SU-DHL-6 (cell line): ENCODE data around the gene FBXL20.

Experiments used
- H2AFZ ChIP-seq: fragments of 200-600 bp; sonication (generic); 2 replicates; pipeline ENCODE4 v1.6.1; 2014; ENCODE audit warnings: low read depth, mild to moderate bottlenecking, moderate library complexity, mixed read lengths, antibody characterized with exemption, low read length; ENCODE audit not compliant: severe bottlenecking
- H3F3A ChIP-seq: fragments of 200-600 bp; shearing (Covaris generic); 2 replicates; pipeline ENCODE4 v1.6.0; 2016; ENCODE audit warnings: antibody characterized with exemption, mild to moderate bottlenecking; ENCODE audit not compliant: insufficient read depth
- H3K27ac ChIP-seq: fragments of 200-600 bp; sonication (generic); 2 replicates; pipeline ENCODE4 v1.5.1; 2016; ENCODE audit warnings: low read depth, mild to moderate bottlenecking, low read length, moderate library complexity, mixed read lengths
- H3K27me3 ChIP-seq: fragments of 200-600 bp; sonication (generic), shearing (Covaris generic); 2 replicates; pipeline ENCODE4 v1.6.0; 2014; ENCODE audit warnings: mild to moderate bottlenecking, low read length
- H3K36me3 ChIP-seq: fragments of 200-600 bp; sonication (generic); 2 replicates; pipeline ENCODE4 v1.6.1; 2014; ENCODE audit warnings: mild to moderate bottlenecking, low read length, mixed read lengths
- H3K4me2 ChIP-seq: fragments of 300-600, 200-600 bp; shearing (Covaris generic), sonication (generic); 2 replicates; pipeline ENCODE4 v1.6.0; 2014; ENCODE audit warnings: low read length, low read depth, mild to moderate bottlenecking; ENCODE audit not compliant: poor library complexity, severe bottlenecking
- H3K4me3 ChIP-seq: fragments of 200-600 bp; sonication (generic); 2 replicates; pipeline ENCODE4 v1.5.1; 2014; ENCODE audit warnings: antibody characterized with exemption, low read length, mild to moderate bottlenecking, mixed read lengths; ENCODE audit not compliant: insufficient read depth, poor library complexity, severe bottlenecking
- H3K79me2 ChIP-seq: fragments of 200-600 bp; sonication (generic); 2 replicates; pipeline ENCODE4 v1.6.1; 2014; ENCODE audit warnings: mild to moderate bottlenecking, low read length, moderate library complexity; ENCODE audit not compliant: insufficient read depth
- H3K9ac ChIP-seq: fragments of 200-600 bp; sonication (generic); 2 replicates; pipeline ENCODE4 v1.7.0; 2014; ENCODE audit warnings: mild to moderate bottlenecking, low read length
- H3K9me2 ChIP-seq: fragments of 200-600 bp; sonication (generic); replicated peaks from 2 replicates; pipeline ENCODE4 v1.6.1; 2014; ENCODE audit warnings: low read length; ENCODE audit not compliant: insufficient read depth
- H3K9me3 ChIP-seq: fragments of 200-600 bp; sonication (generic); 2 replicates; pipeline ENCODE4 v1.6.1; 2014; ENCODE audit warnings: low read length, mixed read lengths; ENCODE audit not compliant: insufficient read depth
- H4K20me1 ChIP-seq: fragments of 200-600 bp; sonication (generic); 2 replicates; pipeline ENCODE4 v1.6.1; 2014; ENCODE audit warnings: low read depth, mild to moderate bottlenecking, antibody characterized with exemption, low read length, moderate library complexity, mixed read lengths
- EZH2phosphoT487 ChIP-seq: fragments of 200-600 bp; sonication (generic), shearing (Covaris generic); conservative IDR thresholded peaks from 2 replicates; pipeline ENCODE4 v1.6.1; 2018; ENCODE audit warnings: mild to moderate bottlenecking, antibody characterized with exemption, low read length, moderate library complexity, mixed read lengths
- TF ChIP-seq, protein P1 (sequence below): fragments of 200-600 bp; sonication (generic); IDR thresholded peaks from one replicate; pipeline ENCODE4 v1.5.1; 2017; ENCODE audit warnings: antibody characterized with exemption, mild to moderate bottlenecking, low read length, moderate library complexity; ENCODE audit not compliant: insufficient read depth, poor library complexity, severe bottlenecking

Gene FBXL20

DNA sequence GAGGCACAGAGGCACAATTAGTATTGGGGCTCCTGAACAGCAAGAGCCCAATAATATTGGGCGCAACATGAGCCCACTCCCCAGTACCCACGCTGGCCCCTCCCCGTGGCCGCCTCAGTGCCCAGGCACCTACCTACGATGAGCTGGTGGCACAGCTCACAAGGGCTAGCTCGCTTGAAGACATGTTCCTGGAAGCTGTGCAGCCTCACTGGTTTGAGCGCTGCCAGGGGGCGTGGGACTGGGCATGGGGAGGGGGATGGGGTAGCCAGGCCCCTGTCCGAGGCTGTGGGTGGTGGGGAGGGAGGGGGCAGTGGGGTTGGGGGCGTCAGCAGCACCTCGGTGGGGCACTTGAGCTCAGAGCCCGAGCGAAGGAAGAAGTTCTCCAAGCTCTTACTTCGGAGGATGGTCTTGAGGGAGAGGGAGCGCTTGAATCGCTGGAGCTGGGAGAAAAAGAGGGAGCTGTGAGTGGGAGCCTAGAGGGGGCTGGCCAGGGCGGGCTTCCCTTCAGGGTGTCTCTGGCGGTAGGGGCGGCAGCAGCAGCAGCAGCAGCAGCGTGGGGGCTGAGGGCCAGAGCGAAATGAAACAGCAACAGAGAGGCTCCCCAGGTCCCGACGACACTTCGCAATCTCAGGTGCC lies 183.6 kb downstream of the FBXL20 start:
- no peaks in the 10 kb centered on the region for H3K27me3 ChIP-seq
- H2AFZ ChIP-seq: no peak overlapping the region
- no peaks in the 10 kb centered on the region for H3F3A ChIP-seq
- H4K20me1 ChIP-seq: no peaks in the 10 kb centered on the region
- H3K27ac ChIP-seq: no peak overlapping the region
- H3K36me3 ChIP-seq: no peaks in the 10 kb centered on the region
- H3K4me3 ChIP-seq: no peak overlapping the region
- H3K9me3 ChIP-seq: no peaks in the 10 kb centered on the region
- H3K9me2 ChIP-seq: no peaks in the 10 kb centered on the region
- H3K79me2 ChIP-seq: no peaks in the 10 kb centered on the region
- no peak overlapping the region for H3K9ac ChIP-seq
- TF ChIP-seq, protein P1, sequence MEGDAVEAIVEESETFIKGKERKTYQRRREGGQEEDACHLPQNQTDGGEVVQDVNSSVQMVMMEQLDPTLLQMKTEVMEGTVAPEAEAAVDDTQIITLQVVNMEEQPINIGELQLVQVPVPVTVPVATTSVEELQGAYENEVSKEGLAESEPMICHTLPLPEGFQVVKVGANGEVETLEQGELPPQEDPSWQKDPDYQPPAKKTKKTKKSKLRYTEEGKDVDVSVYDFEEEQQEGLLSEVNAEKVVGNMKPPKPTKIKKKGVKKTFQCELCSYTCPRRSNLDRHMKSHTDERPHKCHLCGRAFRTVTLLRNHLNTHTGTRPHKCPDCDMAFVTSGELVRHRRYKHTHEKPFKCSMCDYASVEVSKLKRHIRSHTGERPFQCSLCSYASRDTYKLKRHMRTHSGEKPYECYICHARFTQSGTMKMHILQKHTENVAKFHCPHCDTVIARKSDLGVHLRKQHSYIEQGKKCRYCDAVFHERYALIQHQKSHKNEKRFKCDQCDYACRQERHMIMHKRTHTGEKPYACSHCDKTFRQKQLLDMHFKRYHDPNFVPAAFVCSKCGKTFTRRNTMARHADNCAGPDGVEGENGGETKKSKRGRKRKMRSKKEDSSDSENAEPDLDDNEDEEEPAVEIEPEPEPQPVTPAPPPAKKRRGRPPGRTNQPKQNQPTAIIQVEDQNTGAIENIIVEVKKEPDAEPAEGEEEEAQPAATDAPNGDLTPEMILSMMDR: no peak
- no peak for TF ChIP-seq EZH2phosphoT487
- H3K4me2 ChIP-seq: no peak overlapping the region

DNA sequence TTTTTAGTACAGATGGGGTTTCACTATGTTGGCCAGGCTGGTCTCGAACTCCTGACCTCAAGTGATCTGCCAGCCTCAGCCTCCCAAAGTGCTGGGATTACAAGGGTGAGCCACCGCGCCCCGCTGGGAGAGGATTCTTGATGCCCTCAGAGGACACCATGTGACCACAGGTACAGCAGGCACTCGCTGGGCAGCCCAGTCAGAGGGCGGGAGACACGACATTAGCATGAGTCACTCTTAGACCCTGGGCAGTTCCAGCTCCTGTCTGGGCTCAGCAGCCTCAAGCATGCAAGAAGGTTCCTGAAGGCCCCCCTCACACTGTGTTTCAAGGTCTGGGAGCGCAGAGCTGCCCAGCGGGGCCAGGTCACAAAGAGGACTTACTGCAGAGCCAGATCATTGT lies 187.6 kb downstream of the FBXL20 start:
- H3K9me3 ChIP-seq: no peaks in the 10 kb centered on the region
- no peak for TF ChIP-seq EZH2phosphoT487
- TF ChIP-seq, protein P1: no peak
- no peaks in the 10 kb centered on the region for H3K79me2 ChIP-seq
- H3F3A ChIP-seq: no peaks in the 10 kb centered on the region
- no peaks in the 10 kb centered on the region for H3K9me2 ChIP-seq
- no peaks in the 10 kb centered on the region for H4K20me1 ChIP-seq
- H3K27me3 ChIP-seq: no peaks in the 10 kb centered on the region
- no peak overlapping the region for H3K4me3 ChIP-seq
- H2AFZ ChIP-seq: no peak overlapping the region
- H3K9ac ChIP-seq: no peak overlapping the region
- H3K4me2 ChIP-seq: no peak overlapping the region
- H3K27ac ChIP-seq: no peak overlapping the region
- no peaks in the 10 kb centered on the region for H3K36me3 ChIP-seq

DNA sequence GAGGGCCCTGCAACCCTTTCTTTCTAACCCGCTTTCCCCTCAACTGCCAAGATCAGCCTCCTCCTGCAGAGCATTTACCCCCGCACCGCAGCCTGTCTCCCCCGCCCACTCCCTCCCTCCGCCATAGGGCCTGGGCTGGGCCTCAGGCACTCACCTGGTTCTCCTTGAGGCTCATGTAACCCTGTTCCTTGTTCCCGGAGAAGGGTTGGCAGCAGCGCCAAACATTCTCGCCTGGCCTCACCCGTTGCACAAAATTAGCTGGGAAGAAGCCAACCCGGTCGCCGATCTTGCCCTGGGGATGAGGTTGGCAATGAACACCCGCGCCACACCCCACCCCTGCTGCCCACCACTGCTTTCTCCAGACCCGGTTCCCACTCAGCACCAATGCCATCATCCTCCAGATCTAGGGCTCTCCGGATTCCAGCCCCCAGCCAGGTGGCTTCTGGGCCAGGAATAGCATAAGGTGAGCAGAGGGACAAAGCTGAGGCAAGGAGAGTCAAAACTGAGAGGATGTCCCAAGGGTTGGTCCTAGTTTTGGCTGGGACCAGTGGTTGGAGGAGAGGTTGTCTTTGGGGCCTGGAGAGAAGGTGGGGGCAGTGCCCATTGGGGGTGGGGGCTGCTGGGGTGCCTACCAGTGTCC lies 188.5 kb downstream of the FBXL20 start:
- Histone ChIP-seq H3K4me2 (no peak overlapping the region), H3K27me3 (no peaks in the 10 kb centered on the region), H3K9ac (no peak overlapping the region), H3K9me2 (no peaks in the 10 kb centered on the region), H3K9me3 (no peaks in the 10 kb centered on the region), H3K4me3 (no peak overlapping the region), H3F3A (peaks cover 8% of the 10 kb centered on the region), H3K27ac (no peak overlapping the region), H4K20me1 (no peaks in the 10 kb centered on the region), H3K79me2 (no peaks in the 10 kb centered on the region), H3K36me3 (no peaks in the 10 kb centered on the region), H2AFZ (no peak overlapping the region)
- no peak for TF ChIP-seq EZH2phosphoT487
- TF ChIP-seq, protein P1: no peak
